Mammary epithelial cell (primary cell): ENCODE data around the gene PWP1.

Experiments used
- EZH2 ChIP-seq: IDR thresholded peaks from 2 replicates; pipeline ENCODE4 v1.6.1; 2012; ENCODE audit warnings: low read length, inconsistent platforms, borderline replicate concordance
- TF ChIP-seq, protein P1 (sequence below), 2 donors: IDR thresholded peaks in 1 of 2; conservative IDR thresholded peaks in 1 of 2; 2 replicates each; pipeline ENCODE4 v1.5.1; 2011 to 2012; ENCODE audit warnings: inconsistent platforms in 2 of 2, low read length in 2 of 2, mild to moderate bottlenecking in 2 of 2, control low read depth in 1 of 2, low read depth in 1 of 2; ENCODE audit not compliant: insufficient read depth in 1 of 2; ENCODE audit errors: extremely low read depth in 1 of 2

DNA sequence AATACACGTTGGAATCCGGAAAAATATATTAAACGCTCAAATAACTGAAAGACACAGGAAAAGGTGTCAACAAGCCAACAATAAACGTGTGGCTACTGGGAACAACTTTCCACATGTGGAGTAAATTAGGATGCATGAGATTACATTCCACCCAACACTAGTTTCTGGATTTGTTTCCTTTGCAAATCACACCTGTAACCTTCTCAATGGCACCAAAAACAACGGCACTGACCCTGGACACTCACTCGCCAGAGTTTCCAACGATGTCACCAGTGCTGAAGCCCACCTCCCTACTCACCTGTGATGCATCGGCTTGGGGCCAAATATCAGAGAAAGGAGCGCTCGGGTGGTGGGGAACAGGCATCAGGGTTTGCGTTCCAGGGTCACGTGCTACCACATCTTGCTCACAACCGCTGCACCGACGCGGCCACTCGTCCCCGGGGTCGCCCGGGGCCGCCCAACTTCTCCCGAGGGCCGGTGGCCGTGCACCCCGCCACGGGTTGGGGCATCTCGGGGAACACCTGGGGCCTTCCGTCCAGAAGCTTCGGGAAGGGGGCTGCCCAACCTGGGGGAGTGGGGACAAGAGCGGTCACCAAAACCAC, 74.7 kb downstream of the PWP1 start:
- TF ChIP-seq, protein P1, sequence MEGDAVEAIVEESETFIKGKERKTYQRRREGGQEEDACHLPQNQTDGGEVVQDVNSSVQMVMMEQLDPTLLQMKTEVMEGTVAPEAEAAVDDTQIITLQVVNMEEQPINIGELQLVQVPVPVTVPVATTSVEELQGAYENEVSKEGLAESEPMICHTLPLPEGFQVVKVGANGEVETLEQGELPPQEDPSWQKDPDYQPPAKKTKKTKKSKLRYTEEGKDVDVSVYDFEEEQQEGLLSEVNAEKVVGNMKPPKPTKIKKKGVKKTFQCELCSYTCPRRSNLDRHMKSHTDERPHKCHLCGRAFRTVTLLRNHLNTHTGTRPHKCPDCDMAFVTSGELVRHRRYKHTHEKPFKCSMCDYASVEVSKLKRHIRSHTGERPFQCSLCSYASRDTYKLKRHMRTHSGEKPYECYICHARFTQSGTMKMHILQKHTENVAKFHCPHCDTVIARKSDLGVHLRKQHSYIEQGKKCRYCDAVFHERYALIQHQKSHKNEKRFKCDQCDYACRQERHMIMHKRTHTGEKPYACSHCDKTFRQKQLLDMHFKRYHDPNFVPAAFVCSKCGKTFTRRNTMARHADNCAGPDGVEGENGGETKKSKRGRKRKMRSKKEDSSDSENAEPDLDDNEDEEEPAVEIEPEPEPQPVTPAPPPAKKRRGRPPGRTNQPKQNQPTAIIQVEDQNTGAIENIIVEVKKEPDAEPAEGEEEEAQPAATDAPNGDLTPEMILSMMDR (conservative IDR thresholded peaks at IDR 0.05 in 1 of 2, IDR thresholded peaks at IDR 0.05 in 1 of 2; ENCODE audit: extremely low read depth in 1 of 2, insufficient read depth in 1 of 2, low read depth in 1 of 2, low read length in 2 of 2) = no peak
- TF ChIP-seq EZH2 = no peak
